ENCODE results near the gene ABCA7.

DNA sequence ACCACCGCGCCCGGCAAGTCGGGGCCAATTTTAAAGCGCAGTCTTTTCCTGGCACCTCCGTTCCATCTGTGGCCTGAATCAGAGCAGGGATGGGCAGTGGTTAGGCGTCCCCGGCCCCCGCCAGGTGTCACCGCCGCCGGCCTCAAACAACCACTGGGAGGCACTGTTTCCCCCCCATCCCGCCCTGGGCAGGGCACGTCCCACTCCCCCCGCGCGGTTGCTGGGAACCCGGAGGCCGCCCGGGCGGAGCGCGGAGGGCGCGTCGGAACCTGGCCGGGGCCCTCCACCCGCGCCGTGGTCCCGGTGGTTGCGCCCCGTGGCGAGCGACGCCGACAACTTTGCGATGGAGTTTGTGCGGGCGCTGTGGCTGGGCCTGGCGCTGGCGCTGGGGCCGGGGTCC lies 39.8 kb upstream of the ABCA7 start, which contains the start of gene GRIN3B:
- TF ChIP-seq, protein P1, sequence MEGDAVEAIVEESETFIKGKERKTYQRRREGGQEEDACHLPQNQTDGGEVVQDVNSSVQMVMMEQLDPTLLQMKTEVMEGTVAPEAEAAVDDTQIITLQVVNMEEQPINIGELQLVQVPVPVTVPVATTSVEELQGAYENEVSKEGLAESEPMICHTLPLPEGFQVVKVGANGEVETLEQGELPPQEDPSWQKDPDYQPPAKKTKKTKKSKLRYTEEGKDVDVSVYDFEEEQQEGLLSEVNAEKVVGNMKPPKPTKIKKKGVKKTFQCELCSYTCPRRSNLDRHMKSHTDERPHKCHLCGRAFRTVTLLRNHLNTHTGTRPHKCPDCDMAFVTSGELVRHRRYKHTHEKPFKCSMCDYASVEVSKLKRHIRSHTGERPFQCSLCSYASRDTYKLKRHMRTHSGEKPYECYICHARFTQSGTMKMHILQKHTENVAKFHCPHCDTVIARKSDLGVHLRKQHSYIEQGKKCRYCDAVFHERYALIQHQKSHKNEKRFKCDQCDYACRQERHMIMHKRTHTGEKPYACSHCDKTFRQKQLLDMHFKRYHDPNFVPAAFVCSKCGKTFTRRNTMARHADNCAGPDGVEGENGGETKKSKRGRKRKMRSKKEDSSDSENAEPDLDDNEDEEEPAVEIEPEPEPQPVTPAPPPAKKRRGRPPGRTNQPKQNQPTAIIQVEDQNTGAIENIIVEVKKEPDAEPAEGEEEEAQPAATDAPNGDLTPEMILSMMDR (IDR thresholded peaks at IDR 0.05), result peak in 2 of 3 donors; percentile 18 to 30
- TF ChIP-seq POLR2A (IDR thresholded peaks at IDR 0.05) (no peak), POLR2AphosphoS5 (IDR thresholded peaks at IDR 0.05) (no peak)
